ENCODE measurements around the gene NME9. TPM values are rescaled to one million over a fixed set of nuclear protein-coding genes. Genes with fewer than 3 reads are reported as not detected.

The NME9 gene
- total and polyA plus RNA-seq, 2 donors (not counting 1 experiment from before 2014, with no cell fraction given): not detected

GRCh38 chr3:138347960-138348753 lies 18.5 kb upstream of the NME9 start, which contains the start of gene MRAS:
TSS of gene MRAS (plus strand) at chr3:138348579. CDS start at chr3:138372884, 24,305 bp downstream.
- Histone ChIP-seq H3K9ac (ENCODE audit: insufficient read depth, low read length) (peak within 1 kb of the TSS; percentile 82), H2AFZ (ENCODE audit: low read length) (peak within 1 kb of the TSS; percentile 97), H3K4me2 (ENCODE audit: extremely low read depth, insufficient read depth, low read length) (peak within 1 kb of the TSS; percentile 82), H3K4me1 (ENCODE audit: control insufficient read depth, extremely low read depth, insufficient read depth, low read length) (peaks cover 6% of the 10 kb centered on the region), H3K27ac (ENCODE audit: insufficient read depth, low read length) (peak within 1 kb of the TSS; percentile 83), H3K4me3 (replicated peaks in 1 of 4; ENCODE audit: control extremely low read depth in 1 of 4, insufficient read depth in 1 of 4, low read depth in 3 of 4, low read length in 4 of 4) (peak within 1 kb of the TSS; percentile 76 to 84 (median 80)), H3K9me3 (ENCODE audit: control insufficient read depth, insufficient read depth, low read depth, low read length) (no peaks in the 10 kb centered on the region), H3K79me2 (ENCODE audit: control insufficient read depth, insufficient read depth, low read length) (no peaks in the 10 kb centered on the region), H3K36me3 (ENCODE audit: control insufficient read depth, insufficient read depth, low read length) (no peaks in the 10 kb centered on the region), H3K27me3 (ENCODE audit: control insufficient read depth, insufficient read depth, low read length) (no peaks in the 10 kb centered on the region), H4K20me1 (ENCODE audit: control insufficient read depth, extremely low read depth, insufficient read depth, low read length) (no peaks in the 10 kb centered on the region)
- no peak for TF ChIP-seq EZH2 (IDR thresholded peaks at IDR 0.05; ENCODE audit: low read length, missing control alignments)
- TF ChIP-seq CTCF (conservative IDR thresholded peaks at IDR 0.05 in 1 of 2, IDR thresholded peaks at IDR 0.05 in 1 of 2; ENCODE audit: low read depth in 1 of 2, low read length in 2 of 2): peak in 1 of 2 donors; percentile 20
- peak; percentile 80 to 83 for DNase-seq (ENCODE audit: low read depth in 2 of 2)

DNA sequence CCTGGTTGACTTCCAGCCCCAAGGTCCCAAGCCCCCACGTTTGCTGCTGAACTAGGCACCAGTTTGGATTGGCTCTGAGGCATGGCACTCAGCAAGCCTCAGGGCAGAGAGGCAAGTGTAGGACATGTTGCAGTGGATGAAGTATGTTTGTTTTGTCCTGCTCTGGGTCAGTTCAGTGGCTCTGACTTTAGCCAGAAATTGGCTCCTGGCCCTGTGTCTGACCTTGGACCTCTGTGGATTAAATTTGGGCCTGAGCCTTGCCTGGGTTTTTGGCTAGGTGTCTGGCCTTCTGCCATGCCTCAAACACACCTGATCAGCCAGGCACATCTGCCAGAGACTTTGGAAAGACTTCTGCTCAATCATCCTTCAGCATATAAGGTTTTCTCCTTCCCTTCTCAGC lies 15.1 kb upstream of the NME9 start:
- H3K27me3 ChIP-seq (ENCODE audit: control insufficient read depth, insufficient read depth, low read length): peaks cover 2% of the 10 kb centered on the region
- no peak overlapping the region for H3K27ac ChIP-seq (ENCODE audit: insufficient read depth, low read length)
- no peak overlapping the region for H3K9ac ChIP-seq (ENCODE audit: insufficient read depth, low read length)
- no peaks in the 10 kb centered on the region for H3K36me3 ChIP-seq (ENCODE audit: control insufficient read depth, insufficient read depth, low read length)
- TF ChIP-seq CTCF (conservative IDR thresholded peaks at IDR 0.05 in 1 of 2, IDR thresholded peaks at IDR 0.05 in 1 of 2; ENCODE audit: low read depth in 1 of 2, low read length in 2 of 2) (no peak), EZH2 (IDR thresholded peaks at IDR 0.05; ENCODE audit: low read length, missing control alignments) (no peak)
- peaks cover 2% of the 10 kb centered on the region for H3K4me1 ChIP-seq (ENCODE audit: control insufficient read depth, extremely low read depth, insufficient read depth, low read length)
- no peak overlapping the region for H3K4me3 ChIP-seq (replicated peaks in 1 of 4; ENCODE audit: control extremely low read depth in 1 of 4, insufficient read depth in 1 of 4, low read depth in 3 of 4, low read length in 4 of 4)
- no peaks in the 10 kb centered on the region for H3K9me3 ChIP-seq (ENCODE audit: control insufficient read depth, insufficient read depth, low read depth, low read length)
- no peak overlapping the region for H3K4me2 ChIP-seq (ENCODE audit: extremely low read depth, insufficient read depth, low read length)
- no peaks in the 10 kb centered on the region for H3K79me2 ChIP-seq (ENCODE audit: control insufficient read depth, insufficient read depth, low read length)
- DNase-seq (ENCODE audit: low read depth in 2 of 2): no peak
- no peak overlapping the region for H2AFZ ChIP-seq (ENCODE audit: low read length)
- no peaks in the 10 kb centered on the region for H4K20me1 ChIP-seq (ENCODE audit: control insufficient read depth, extremely low read depth, insufficient read depth, low read length)

- no peak overlapping the region for H3K9ac ChIP-seq (ENCODE audit: insufficient read depth, low read length)
Observed at GRCh38 chr3:138340511-138340910, 10.9 kb upstream of the NME9 start.

More at GRCh38 chr3:138340511-138340910, 10.9 kb upstream of the NME9 start:
- TF ChIP-seq EZH2 (IDR thresholded peaks at IDR 0.05; ENCODE audit: low read length, missing control alignments): no peak
- TF ChIP-seq CTCF (conservative IDR thresholded peaks at IDR 0.05 in 1 of 2, IDR thresholded peaks at IDR 0.05 in 1 of 2; ENCODE audit: low read depth in 1 of 2, low read length in 2 of 2): no peak
- DNase-seq (ENCODE audit: low read depth in 2 of 2): no peak
- Histone ChIP-seq H3K27ac (ENCODE audit: insufficient read depth, low read length) (no peak overlapping the region), H2AFZ (ENCODE audit: low read length) (no peak overlapping the region), H3K4me3 (replicated peaks in 1 of 4; ENCODE audit: control extremely low read depth in 1 of 4, insufficient read depth in 1 of 4, low read depth in 3 of 4, low read length in 4 of 4) (no peak overlapping the region), H3K27me3 (ENCODE audit: control insufficient read depth, insufficient read depth, low read length) (peaks cover 2% of the 10 kb centered on the region), H3K4me2 (ENCODE audit: extremely low read depth, insufficient read depth, low read length) (no peak overlapping the region), H3K36me3 (ENCODE audit: control insufficient read depth, insufficient read depth, low read length) (no peaks in the 10 kb centered on the region), H4K20me1 (ENCODE audit: control insufficient read depth, extremely low read depth, insufficient read depth, low read length) (no peaks in the 10 kb centered on the region), H3K9me3 (ENCODE audit: control insufficient read depth, insufficient read depth, low read depth, low read length) (no peaks in the 10 kb centered on the region), H3K4me1 (ENCODE audit: control insufficient read depth, extremely low read depth, insufficient read depth, low read length) (no peaks in the 10 kb centered on the region), H3K79me2 (ENCODE audit: control insufficient read depth, insufficient read depth, low read length) (no peaks in the 10 kb centered on the region)
